ENCODE measurements around the gene ZFAND2A.

DNA sequence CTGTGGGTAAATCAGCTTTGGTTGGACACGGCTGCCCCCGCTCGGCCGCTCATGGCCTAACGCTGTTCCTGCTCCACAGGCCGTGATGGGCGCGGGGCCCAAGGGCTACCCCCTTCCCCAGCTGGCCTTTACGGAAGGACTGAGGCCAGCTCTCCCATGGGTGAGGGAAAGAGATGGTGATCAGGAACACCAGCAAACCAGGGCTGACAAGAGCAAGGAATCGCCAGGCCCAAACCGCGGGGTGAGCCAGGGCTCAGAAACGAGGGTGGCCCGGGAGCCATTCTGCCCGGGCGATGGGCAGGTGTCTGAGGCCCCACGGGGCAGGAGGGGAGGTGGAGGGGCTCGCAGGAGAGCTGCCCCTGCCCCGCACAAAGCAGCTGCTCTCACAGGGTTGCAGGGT, 45.5 kb downstream of the ZFAND2A start:
- TF ChIP-seq, protein P1, sequence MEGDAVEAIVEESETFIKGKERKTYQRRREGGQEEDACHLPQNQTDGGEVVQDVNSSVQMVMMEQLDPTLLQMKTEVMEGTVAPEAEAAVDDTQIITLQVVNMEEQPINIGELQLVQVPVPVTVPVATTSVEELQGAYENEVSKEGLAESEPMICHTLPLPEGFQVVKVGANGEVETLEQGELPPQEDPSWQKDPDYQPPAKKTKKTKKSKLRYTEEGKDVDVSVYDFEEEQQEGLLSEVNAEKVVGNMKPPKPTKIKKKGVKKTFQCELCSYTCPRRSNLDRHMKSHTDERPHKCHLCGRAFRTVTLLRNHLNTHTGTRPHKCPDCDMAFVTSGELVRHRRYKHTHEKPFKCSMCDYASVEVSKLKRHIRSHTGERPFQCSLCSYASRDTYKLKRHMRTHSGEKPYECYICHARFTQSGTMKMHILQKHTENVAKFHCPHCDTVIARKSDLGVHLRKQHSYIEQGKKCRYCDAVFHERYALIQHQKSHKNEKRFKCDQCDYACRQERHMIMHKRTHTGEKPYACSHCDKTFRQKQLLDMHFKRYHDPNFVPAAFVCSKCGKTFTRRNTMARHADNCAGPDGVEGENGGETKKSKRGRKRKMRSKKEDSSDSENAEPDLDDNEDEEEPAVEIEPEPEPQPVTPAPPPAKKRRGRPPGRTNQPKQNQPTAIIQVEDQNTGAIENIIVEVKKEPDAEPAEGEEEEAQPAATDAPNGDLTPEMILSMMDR (IDR thresholded peaks at IDR 0.05), result no peak
- no peak for TF ChIP-seq POLR2A (IDR thresholded peaks at IDR 0.05)

All from thyroid gland (tissue), 4 donors.